HG02884 (cell line): ENCODE measurements around the gene SERHL2.
A peak's percentile ranks its signal among the peaks of the same experiment; 100 is the strongest.
"Not testable (repeated sequence)": the region's sequence is repeated elsewhere in the genome, so short reads cannot be mapped to it uniquely, and the experiment has no call there.

ENCODE experiments used
- ATAC-seq: cut with Tn5 transposase; IDR thresholded peaks from one replicate; pipeline ENCODE4 v1.9.1; 2021; ENCODE audit warnings: mild to moderate bottlenecking, moderate library complexity; ENCODE audit not compliant: unreplicated experiment

Gene SERHL2

GRCh38 chr22:42603427-42603826 is 49.7 kb downstream of the SERHL2 start:
- ATAC-seq = no peak

GRCh38 chr22:42604403-42604802 is 50.6 kb downstream of the SERHL2 start:
- no peak for ATAC-seq

GRCh38 chr22:42607641-42608040 is 53.9 kb downstream of the SERHL2 start:
- not testable (repeated sequence) for ATAC-seq

GRCh38 chr22:42608136-42608822 is 54.5 kb downstream of the SERHL2 start:
- ATAC-seq = no peak

DNA sequence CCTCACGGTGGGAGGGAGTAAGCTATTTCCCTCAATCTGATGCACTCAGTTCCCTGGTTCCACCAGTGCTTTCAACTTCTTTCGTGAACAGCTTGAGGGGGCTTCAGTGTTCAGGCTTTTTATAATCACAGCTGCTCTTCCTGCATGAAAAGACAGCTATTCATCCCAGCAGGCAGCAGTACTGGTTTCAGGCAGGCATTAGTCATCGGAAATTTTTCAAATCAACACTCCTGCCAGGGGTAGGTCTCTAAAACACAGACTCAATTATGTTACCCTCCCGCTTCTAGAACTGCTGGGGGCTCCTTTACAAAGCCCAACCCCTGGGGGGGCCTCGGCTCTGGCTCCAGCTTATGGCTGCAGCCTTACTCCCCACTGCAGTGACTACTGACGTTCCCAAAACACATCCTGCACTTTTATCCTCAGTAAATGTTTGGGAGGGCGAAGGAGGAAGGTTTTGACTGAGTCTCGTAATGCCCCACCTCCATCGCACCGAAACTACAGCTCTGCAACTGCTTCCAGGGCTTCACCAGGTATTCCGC is 55.1 kb downstream of the SERHL2 start:
- ATAC-seq = no peak

DNA sequence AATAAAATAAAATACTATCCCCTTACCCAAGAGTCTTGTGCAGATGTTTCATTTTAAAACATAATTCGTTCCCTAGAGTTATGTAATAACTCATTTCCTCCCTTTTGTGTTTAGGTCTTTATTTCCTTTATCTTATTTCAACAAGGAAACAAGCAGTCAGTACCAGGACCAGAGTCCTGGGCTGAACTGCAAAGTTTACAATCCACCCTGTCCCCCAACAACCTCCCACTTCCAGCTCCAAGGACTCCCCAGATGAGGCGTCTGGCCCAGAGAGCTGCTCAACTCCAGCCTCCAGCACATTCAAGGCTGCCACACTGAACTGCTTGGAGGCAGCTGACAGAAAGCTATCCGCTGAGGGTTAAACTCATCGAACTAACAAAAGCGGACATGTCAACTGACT is 56.4 kb downstream of the SERHL2 start:
- ATAC-seq = no peak

- ATAC-seq = no peak
Measured at GRCh38 chr22:42611051-42611450, 57.3 kb downstream of the SERHL2 start.

DNA sequence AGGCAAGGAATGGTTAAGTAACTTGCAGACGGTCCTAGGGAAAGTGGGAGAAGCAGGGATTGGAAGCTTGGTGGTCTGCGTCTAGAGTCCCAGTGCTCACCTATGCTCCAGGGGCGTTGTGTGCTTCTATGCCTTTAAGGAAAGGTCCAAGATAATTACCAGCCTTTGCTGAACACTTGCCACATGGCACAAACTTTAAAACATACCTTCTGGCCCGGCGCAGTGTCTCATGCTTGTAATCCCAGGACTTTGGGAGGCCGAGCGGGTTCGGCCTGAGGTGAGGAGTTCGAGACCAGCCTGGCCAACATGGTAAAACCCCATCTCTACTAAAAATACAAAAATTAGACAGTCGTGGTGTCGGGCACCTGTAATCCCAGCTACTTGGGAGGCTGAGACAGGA is 58.6 kb downstream of the SERHL2 start:
- no peak for ATAC-seq

GRCh38 chr22:42613872-42614301 is 60.1 kb downstream of the SERHL2 start:
- ATAC-seq = no peak

DNA sequence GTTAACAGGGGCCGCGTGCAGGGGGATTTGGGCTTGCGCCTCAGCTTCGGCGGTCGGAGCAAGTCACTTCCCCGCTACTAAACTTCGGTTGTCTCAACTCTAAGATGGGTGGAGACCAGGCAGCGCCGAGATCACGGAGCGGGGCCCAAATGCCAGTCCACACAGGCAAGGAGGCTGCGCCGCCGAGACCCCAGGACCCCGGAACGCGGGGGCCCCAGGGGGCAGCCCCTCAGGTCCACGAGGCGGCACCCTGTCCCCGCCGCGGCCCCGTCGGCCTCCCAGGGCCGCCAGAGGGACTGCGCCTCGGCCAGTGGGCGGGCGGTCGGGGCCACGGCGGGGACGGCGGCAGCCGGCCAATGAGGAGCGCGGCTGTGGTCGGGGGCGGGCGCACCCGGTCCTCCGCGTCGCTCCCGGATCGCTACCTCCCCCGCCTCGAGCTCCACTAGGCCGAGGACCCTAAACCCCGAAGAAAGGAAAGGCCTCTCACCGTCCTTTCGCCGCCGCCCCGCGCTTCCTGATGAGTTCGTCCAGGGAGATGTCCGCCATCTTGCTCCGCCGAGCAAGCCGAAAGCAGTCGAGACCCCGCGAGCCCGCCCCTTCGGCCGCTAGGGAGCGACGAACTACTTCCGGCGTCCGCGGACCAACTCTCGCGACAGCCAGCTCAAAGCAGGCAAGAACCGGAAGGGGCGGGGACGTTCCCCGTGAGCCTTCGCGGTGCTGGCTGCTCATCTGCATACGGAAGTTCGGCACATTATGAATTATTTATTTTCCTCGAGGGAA is 60.7 kb downstream of the SERHL2 start, which contains the start of gene POLDIP3:
Gene POLDIP3 (minus strand): TSS at position 572 of the 780 bp plus-strand sequence. CDS start 26 bp downstream, at position 546.
- ATAC-seq = peak; percentile 73

DNA sequence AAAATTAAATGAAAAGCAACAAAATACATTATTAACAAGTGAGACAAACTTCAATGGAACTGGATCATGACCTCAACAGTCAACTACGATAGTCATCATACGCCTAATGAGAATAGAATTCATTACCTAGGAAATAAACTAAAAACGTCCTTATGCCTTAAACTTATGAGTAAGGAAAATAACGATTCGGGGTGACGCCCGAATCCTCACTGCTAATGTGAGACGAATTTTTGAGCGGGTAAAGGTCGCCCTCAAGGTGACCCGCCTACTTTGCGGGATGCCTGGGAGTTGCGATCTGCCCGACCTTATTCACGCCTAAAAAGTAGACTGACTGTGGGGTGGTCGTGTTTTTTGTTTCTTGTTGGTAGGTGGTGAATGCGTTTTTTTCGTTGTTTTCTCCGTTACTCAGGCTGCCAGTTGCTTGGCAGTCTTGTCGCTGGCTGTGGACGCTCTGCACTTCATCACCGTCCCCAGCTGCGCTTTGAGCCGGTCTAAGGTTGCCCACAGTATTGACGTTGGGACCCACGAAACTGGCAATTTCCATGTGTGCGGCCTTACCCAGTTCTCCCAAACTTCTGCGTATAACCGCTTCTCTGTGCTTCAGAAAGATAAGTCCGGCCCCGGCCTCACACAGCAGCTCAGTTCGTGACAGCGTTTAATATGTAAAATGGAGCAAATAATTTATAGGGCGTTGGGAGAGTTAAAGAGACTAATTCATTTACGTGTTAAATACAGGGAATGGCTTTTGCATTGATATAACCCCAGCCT is 61.5 kb downstream of the SERHL2 start:
- ATAC-seq = no peak

- not testable (repeated sequence) for ATAC-seq
Measured at GRCh38 chr22:42615860-42616175, 62.1 kb downstream of the SERHL2 start.

DNA sequence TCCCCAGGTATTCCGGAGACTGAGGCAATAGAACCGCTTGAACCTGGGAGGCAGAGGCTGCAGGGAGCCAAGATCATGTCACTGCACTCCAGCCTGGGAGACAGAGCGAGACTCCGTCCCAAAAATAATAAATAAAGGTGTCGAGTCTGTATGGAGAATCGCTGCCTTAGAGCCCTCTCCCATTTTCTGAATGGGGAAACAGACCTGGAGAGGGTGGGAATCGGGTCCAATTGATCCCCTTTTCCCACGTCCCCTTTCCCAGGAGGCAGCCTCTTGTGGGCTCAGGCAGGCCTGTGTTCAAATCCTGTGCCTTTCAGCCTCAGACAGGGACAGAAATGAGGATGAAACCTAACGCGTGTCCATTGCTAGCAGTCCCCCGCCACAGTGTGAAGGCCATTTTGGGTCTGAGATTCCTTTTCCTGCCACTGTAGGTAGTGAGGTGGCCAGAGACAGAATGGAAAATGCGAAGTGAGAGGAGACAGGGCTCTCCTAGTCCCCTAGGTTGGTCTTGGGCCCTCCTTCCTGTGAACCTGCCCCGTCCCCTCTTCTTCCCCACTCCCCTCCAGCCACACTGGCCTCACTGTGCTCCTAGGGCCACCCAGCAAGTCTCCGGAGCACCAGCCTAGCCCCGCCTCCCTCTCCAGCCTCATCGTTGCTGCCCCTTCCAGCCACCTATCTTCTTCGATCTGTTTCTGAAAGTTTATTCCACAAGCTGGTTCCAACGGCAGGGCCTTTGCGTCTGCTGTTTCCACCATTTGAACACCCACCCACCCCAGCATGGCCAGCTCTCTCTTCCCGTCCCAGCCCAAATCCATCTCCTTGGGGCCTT is 63.6 kb downstream of the SERHL2 start:
- ATAC-seq = no peak

DNA sequence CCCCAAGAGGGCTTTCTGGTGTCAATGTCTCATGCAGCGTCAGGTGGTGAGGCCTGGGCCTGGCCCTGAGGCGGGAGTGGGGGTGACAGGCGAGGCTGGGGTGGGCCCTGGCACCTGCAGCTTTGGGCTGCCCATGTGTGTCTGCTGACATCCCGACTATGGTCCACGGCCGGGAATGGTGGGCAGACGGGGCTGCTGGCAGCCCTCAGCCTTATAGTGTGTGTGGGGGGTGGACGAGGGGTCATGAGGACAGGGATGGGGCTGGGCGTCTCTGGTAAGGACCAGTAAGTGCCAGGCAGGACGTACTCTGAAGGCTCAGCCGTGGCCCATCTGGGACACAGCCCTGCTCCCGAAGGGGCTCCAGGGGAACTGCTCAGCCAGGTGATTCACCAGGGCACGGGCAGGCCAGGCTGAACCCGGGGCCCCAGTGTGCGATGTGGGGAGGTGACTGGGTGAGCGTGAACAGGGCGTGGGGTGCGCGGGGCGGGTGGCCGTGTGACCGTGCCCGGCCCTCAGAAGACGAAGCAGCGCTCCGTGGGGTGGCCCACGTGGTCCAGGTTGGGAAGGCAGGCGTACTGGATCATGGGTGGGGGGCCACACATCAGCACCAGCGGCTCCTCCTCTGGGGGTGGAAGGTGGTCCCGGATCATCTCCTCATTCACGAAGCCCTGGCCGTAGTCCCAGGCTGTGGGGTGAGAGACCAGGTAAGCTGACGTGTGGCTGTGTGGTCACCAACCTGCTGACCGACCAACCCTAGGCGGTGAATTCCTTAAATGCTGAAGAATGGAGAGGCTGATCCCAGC is 65.7 kb downstream of the SERHL2 start:
- no peak for ATAC-seq

- ATAC-seq = no peak
Measured at GRCh38 chr22:42620084-42620483, 66.3 kb downstream of the SERHL2 start.

- ATAC-seq = no peak
Measured at GRCh38 chr22:42621505-42622002, 67.8 kb downstream of the SERHL2 start.

- no peak for ATAC-seq
Measured at GRCh38 chr22:42622061-42622710, 68.4 kb downstream of the SERHL2 start.

GRCh38 chr22:42623301-42623751 is 69.6 kb downstream of the SERHL2 start:
- no peak for ATAC-seq
